Adrenal gland (tissue), 12 donors: ENCODE results near the gene SCGB1A1. TPM values are rescaled to one million over a fixed set of nuclear protein-coding genes. Genes with fewer than 3 reads are reported as not detected.

Experiments
- DNase-seq, 7 donors: peaks; one replicate each; pipeline ENCODE4 v3.0.0-alpha.2; 2019 to 2020
- H3K27ac ChIP-seq, 5 donors: fragments of 200-600 bp; sonication (generic) in 4 of 5; 1 replicate in 3 of 5; 2 replicates in 2 of 5; pipeline versions ENCODE4 v1.5.1 to v1.8.0; 2016 to 2020; ENCODE audit warnings: mild to moderate bottlenecking in 1 of 5
- H3K27me3 ChIP-seq: fragments of 200-600 bp; 2 replicates; pipeline ENCODE4 v1.8.0; 2021
- H3K36me3 ChIP-seq, 2 donors: fragments of 200-600 bp; replicated peaks in 1 of 2; 1 replicate in 1 of 2; 2 replicates in 1 of 2; pipeline versions ENCODE4 v1.5.1 to v1.8.0; 2018 to 2022
- H3K4me1 ChIP-seq, 2 donors: fragments of 200-600 bp; replicated peaks in 1 of 2; 1 replicate in 1 of 2; 2 replicates in 1 of 2; pipeline versions ENCODE4 v1.5.1 to v1.8.0; 2018 to 2021
- H3K4me3 ChIP-seq, 4 donors: fragments of 200-600 bp; sonication (generic) in 3 of 4; one replicate each; pipeline ENCODE4 v1.5.1; 2016 to 2018
- H3K9me3 ChIP-seq, 3 donors: fragments of 200-600 bp; sonication (generic) in 1 of 3; replicated peaks in 1 of 3; 1 replicate in 2 of 3; 2 replicates in 1 of 3; pipeline versions ENCODE4 v1.5.1 to v1.8.0; 2016 to 2021
- POLR2A ChIP-seq, 2 donors: fragments of 450-650 bp; IDR thresholded peaks; one replicate each; pipeline ENCODE4 v1.6.1; 2017; ENCODE audit warnings: antibody characterized with exemption in 2 of 2, mild to moderate bottlenecking in 2 of 2, moderate library complexity in 1 of 2
- WGBS, 4 donors: extraction: QIAGEN DNeasy Blood & Tissue Kit in 2 of 4; methylation state at CpG; one replicate each; pipeline versions ENCODE4 v1.1.5 to v1.1.7; 2013 to 2017; 5-methylcytosine and 5-hydroxymethylcytosine counted together
- intact Hi-C, 2 donors: fragments of 100-400 bp; cut with DNase I; formaldehyde crosslinking; loops; one replicate each; pipeline versions ENCODE4 v1.14.1 to v1.15.0; 2022 to 2023
- polyA plus RNA-seq, 3 donors: library from polyadenylated mRNA; stranded (reverse); fragments of 200-250 nt in 2 of 3; fragments of 350-450 nt in 1 of 3; fragmentation: Illumina TruSeq in 1 of 3; extraction: RNeasy Lipid Tissue Mini Kit (QIAGEN cat#74804) in 1 of 3; gene quantifications; one replicate each; pipeline ENCODE4 v1.2.3, GENCODE V29; 2013 to 2014
- total RNA-seq, 9 donors: library from RNA; depleted of rRNA in 4 of 9; stranded (reverse); fragments of >200 nt in 4 of 9; fragments of 120-200 nt in 1 of 9; fragmentation: NEBNext Ultra II Directional in 1 of 9; extraction: Animal tissue kit (Norgen Biotek cat#: 25700) in 1 of 9; gene quantifications; one replicate each; pipeline versions ENCODE4 v1.1.0 to v1.2.4, GENCODE V29; 2013 to 2023
- TF ChIP-seq, protein P1 (sequence below), 6 experiments: fragments of 450-650 bp in 4 of 6; fragments of 200-600 bp in 2 of 6; sonication (generic) in 1 of 6; IDR thresholded peaks; 1 replicate in 5 of 6; 2 replicates in 1 of 6; pipeline versions ENCODE4 v1.5.1 to v1.8.0; 2016 to 2021; ENCODE audit warnings: antibody characterized with exemption in 6 of 6, mild to moderate bottlenecking in 2 of 6, moderate library complexity in 1 of 6
- donor health status: healthy with polysubstance abuse.
- donor health status: Bipolar disorder and iron deficiency.
- donor health status: DM: yes; HTN: yes; CAD: no.
- donor health status: DM: no; HTN: no; CAD: no.
- donor health status: DM: no; HTN: no; CAD: no.
- donor health status: DM: yes; HTN: yes; CAD: no.

The SCGB1A1 gene
- total and polyA plus RNA-seq, 12 donors = 1.5 to 3.1 (median 1.7) TPM; not detected in 9

DNA sequence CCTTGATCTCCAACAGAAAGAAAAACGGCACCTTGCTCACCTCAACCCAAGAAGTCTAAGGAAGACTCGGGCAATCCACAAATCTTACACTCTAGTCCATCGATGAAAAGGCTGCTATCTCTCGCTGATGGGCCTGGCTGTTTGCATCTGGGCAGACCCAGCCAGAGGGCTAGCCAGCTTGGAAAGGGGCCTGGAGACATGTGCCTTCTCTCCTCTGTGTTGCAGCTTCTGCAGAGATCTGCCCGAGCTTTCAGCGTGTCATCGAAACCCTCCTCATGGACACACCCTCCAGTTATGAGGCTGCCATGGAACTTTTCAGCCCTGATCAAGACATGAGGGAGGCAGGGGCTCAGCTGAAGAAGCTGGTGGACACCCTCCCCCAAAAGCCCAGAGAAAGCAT is 3.2 kb downstream of the SCGB1A1 start:
- no peaks in the 10 kb centered on the region for H3K36me3 ChIP-seq
- H3K27me3 ChIP-seq = no peaks in the 10 kb centered on the region
- intact Hi-C loops = loop anchor here (5.0 kb wide), 2 partner anchors 120 to 140 kb away; no protein-coding TSS in a partner anchor
- H3K9me3 ChIP-seq = no peaks in the 10 kb centered on the region
- 80 to 86% (median 83%) methylated on average over 4 to 7 of the region's 7 CpGs for WGBS, 4 donors
- H3K4me1 ChIP-seq = no peaks in the 10 kb centered on the region
- no peak overlapping the region for H3K4me3 ChIP-seq
- H3K27ac ChIP-seq = no peak overlapping the region
- TF ChIP-seq, protein P1, sequence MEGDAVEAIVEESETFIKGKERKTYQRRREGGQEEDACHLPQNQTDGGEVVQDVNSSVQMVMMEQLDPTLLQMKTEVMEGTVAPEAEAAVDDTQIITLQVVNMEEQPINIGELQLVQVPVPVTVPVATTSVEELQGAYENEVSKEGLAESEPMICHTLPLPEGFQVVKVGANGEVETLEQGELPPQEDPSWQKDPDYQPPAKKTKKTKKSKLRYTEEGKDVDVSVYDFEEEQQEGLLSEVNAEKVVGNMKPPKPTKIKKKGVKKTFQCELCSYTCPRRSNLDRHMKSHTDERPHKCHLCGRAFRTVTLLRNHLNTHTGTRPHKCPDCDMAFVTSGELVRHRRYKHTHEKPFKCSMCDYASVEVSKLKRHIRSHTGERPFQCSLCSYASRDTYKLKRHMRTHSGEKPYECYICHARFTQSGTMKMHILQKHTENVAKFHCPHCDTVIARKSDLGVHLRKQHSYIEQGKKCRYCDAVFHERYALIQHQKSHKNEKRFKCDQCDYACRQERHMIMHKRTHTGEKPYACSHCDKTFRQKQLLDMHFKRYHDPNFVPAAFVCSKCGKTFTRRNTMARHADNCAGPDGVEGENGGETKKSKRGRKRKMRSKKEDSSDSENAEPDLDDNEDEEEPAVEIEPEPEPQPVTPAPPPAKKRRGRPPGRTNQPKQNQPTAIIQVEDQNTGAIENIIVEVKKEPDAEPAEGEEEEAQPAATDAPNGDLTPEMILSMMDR (IDR thresholded peaks at IDR 0.05) = no peak
- TF ChIP-seq POLR2A (IDR thresholded peaks at IDR 0.05) = no peak
- no peak for DNase-seq

DNA sequence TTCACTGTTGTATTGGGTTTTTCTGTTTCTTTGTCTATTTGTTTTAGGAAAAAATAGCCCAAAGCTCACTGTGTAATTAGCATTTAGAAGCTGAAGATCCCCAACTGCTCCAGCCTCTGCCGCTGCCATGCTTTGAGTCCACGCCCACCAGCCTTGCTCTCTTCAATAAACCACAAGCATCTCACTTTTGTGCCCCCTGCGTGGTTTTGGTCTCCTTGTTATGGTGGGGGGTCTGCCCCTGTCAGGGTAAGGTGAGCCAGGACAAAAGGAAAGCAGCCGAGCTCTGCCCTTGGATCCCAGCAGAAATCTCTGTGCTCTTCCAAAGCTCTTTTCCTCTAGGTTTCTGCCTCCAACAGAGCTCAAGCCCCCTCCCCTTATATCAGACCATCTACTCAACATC is 4.2 kb downstream of the SCGB1A1 start:
- Histone ChIP-seq H3K4me3 (no peak overlapping the region), H3K27me3 (no peaks in the 10 kb centered on the region), H3K27ac (no peak overlapping the region), H3K9me3 (no peaks in the 10 kb centered on the region), H3K4me1 (no peaks in the 10 kb centered on the region), H3K36me3 (no peaks in the 10 kb centered on the region)
- 78 to 87% (median 84%) methylated on average over 4 of the region's 4 CpGs for WGBS, 4 donors
- DNase-seq = no peak
- TF ChIP-seq POLR2A (IDR thresholded peaks at IDR 0.05) = no peak
- TF ChIP-seq, protein P1 (IDR thresholded peaks at IDR 0.05) = no peak
- intact Hi-C loops = loop anchor here (5.0 kb wide), 2 partner anchors 119 to 139 kb away; no protein-coding TSS in a partner anchor

DNA sequence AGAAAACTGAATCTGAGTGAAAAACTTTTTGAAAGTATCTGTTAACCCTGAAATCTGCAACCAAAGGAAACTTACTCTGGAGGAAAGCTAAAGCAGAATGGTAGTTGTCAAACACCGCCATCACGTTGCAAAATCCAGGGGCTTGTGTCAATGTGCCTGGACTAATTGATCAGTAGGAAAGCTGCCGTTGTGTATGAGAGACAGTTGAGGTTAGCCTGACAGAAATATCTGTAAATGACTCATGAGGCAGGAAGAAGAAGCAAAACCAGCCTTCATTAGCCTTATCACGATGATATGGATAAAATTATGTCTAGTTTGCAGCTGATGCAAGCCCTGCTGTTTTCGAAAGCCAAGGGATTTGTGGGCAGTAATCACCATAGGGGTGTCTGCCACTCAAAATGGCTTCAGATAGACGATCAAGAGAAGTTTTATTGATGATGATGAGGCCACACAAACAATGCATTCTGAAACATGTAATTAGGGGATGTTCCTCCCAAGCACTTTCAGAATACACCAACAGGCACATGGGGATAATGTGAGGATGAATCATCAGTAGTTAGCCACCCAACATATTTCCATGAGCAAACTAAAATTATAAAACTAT is 8.9 kb downstream of the SCGB1A1 start:
- Histone ChIP-seq H3K9me3 (no peaks in the 10 kb centered on the region), H3K4me1 (peaks cover 0 to 4% of the 10 kb centered on the region in 2 donors), H3K36me3 (no peaks in the 10 kb centered on the region), H3K27ac (peak overlapping the region in 1 of 5 donors; percentile 75), H3K4me3 (no peak overlapping the region), H3K27me3 (no peaks in the 10 kb centered on the region)
- no peak for DNase-seq
- TF ChIP-seq, protein P1 (IDR thresholded peaks at IDR 0.05) = no peak
- TF ChIP-seq POLR2A (IDR thresholded peaks at IDR 0.05) = no peak
- 33 to 44% (median 40%) methylated on average over 6 of the region's 6 CpGs for WGBS, 4 donors
- intact Hi-C loops = no loop called here

DNA sequence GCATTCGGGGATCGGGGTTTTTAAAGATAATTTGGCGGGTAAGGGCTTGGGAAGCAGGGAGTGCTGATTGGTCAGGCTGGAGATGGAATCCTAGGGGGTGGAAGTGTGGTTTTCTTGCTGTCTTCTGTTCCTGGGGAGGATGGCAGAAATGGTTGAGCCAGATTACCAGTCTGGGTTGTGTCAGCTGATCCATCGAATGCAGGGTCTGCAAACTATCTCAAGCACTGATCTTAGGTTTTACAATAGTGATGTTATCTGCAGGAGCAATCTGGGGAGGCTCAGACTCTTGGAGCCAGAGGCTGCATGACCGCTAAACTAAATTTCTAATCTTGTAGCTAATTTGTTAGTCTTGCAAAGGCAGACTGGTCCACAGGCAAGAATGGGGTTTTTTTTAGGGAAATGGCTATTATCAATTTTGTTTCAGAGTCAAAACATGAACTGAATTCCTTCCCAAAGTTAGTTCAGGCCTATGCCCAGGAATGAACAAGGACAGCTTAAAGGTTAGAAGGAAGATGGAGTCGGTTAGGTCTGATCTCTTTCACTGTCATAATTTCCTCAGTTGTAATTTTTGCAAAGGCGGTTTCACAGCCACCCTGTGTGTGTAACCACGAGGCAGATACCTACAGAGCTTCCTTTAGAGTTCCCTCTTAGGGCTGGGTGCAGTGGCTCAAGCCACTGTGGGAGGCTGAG is 10.2 kb downstream of the SCGB1A1 start:
- H3K27me3 ChIP-seq = no peaks in the 10 kb centered on the region
- WGBS, 4 donors = 65 to 77% (median 70%) methylated on average over 8 of the region's 8 CpGs
- TF ChIP-seq, protein P1 (IDR thresholded peaks at IDR 0.05) = no peak
- no peak for TF ChIP-seq POLR2A (IDR thresholded peaks at IDR 0.05)
- H3K4me1 ChIP-seq = peaks cover 4% of the 10 kb centered on the region in 2 donors
- H3K36me3 ChIP-seq = no peaks in the 10 kb centered on the region
- no peak overlapping the region for H3K4me3 ChIP-seq
- no peaks in the 10 kb centered on the region for H3K9me3 ChIP-seq
- DNase-seq = no peak
- intact Hi-C loops = no loop called here
- peak overlapping the region in 1 of 5 donors; percentile 24 for H3K27ac ChIP-seq
